B cell (primary cell): ENCODE measurements around the gene SMURF2.

Source experiments
- EZH2 ChIP-seq: IDR thresholded peaks from 2 replicates; pipeline ENCODE4 v1.6.1; 2012; ENCODE audit warnings: borderline replicate concordance, low read depth, mild to moderate bottlenecking, moderate library complexity, low read length; ENCODE audit not compliant: insufficient read depth, poor library complexity, severe bottlenecking
- TF ChIP-seq, protein P1 (sequence below): fragments of 200-600 bp; IDR thresholded peaks from one replicate; pipeline ENCODE4 v1.8.0; 2022; ENCODE audit warnings: antibody characterized with exemption, mild to moderate bottlenecking

DNA sequence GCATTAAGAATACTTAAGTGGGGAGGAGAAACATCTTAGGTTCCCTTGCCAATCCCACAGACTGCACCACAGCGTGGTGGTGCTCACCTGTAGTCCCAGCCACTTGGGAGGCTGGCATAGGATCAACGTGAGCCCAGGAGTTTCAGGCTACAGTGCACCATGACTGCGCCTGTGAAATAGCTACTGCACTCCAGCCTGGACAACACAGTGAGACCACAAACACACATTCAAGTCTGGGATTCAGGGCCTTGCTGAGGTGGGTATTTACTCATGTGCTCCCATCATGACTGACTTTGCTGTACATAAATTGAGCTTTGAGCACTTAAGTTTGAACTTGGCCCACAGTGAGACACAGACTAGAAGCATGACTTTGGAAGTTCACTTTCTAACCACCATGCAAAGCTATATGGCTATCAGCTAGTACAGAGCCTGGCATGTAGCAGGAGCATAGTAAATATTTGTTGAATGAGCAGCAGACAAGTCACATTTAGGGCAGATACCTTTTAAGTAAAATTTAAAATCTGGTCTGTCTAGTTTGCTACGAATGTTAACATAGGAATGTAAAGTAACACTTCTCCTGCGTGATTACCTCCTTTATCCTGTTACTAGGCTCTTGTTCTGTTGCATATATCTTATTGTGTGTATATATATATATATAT lies 121.9 kb downstream of the SMURF2 start:
- no peak for TF ChIP-seq EZH2
- TF ChIP-seq, protein P1, sequence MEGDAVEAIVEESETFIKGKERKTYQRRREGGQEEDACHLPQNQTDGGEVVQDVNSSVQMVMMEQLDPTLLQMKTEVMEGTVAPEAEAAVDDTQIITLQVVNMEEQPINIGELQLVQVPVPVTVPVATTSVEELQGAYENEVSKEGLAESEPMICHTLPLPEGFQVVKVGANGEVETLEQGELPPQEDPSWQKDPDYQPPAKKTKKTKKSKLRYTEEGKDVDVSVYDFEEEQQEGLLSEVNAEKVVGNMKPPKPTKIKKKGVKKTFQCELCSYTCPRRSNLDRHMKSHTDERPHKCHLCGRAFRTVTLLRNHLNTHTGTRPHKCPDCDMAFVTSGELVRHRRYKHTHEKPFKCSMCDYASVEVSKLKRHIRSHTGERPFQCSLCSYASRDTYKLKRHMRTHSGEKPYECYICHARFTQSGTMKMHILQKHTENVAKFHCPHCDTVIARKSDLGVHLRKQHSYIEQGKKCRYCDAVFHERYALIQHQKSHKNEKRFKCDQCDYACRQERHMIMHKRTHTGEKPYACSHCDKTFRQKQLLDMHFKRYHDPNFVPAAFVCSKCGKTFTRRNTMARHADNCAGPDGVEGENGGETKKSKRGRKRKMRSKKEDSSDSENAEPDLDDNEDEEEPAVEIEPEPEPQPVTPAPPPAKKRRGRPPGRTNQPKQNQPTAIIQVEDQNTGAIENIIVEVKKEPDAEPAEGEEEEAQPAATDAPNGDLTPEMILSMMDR: no peak
